HepG2 (cell line): ENCODE measurements around the gene CLVS2. TPM values are rescaled to one million over a fixed set of nuclear protein-coding genes. Genes with fewer than 3 reads are reported as not detected.

ENCODE experiments used
- ATAC-seq: fragments of 200-7000 bp; cut with Tn5 transposase; 3 replicates; pipeline ENCODE4 v1.9.1; 2020; ENCODE audit warnings: mild to moderate bottlenecking, moderate library complexity
- BruUV-seq: library from RNA; stranded (reverse); fragments of 400-500 nt; replicated peaks from 2 replicates; lab custom pipeline; 2021; lab: Mats Ljungman, UMichigan
- CTCF ChIA-PET: fragments of 300-600 bp; formaldehyde crosslinking; extraction: SDS; loops from one replicate; lab custom pipeline; 2021; ENCODE audit warnings: low total read pairs, inconsistent platforms, low intra/inter-chr PET ratio; lab: Yijun Ruan, JAX
- POLR2A ChIA-PET: fragments of 350-600 bp; sonication (Branson Sonifier 250); formaldehyde crosslinking; loops from one replicate; lab custom pipeline; 2020; ENCODE audit warnings: antibody characterized with exemption, inconsistent platforms; lab: Yijun Ruan, JAX
- DNase-seq: peaks from one replicate; pipeline ENCODE4 v3.0.0-alpha.2; 2015; ENCODE audit warnings: low spot score
- FAIRE-seq: peaks from 3 replicates; lab custom pipeline; 2011; peaks lifted over from hg19 to GRCh38; lab: Jason Lieb, UNC
- H2AFZ ChIP-seq: one replicate; pipeline ENCODE4 v1.6.1; 2011; ENCODE audit warnings: low read length, inconsistent platforms
- H3K27ac ChIP-seq: fragments of 300-600 bp; 3 replicates; pipeline ENCODE4 v1.8.0; 2011; ENCODE audit warnings: mixed run types, mild to moderate bottlenecking, mixed read lengths, low read length, inconsistent platforms; ENCODE audit not compliant: insufficient read depth; ENCODE audit errors: extremely low read length
- H3K27me3 ChIP-seq, 2 experiments: fragments of 200-600 bp in 1 of 2; 2 replicates in 1 of 2; 3 replicates in 1 of 2; pipeline versions ENCODE4 v1.6.0 to v1.8.0; 2011; ENCODE audit warnings: low read length in 2 of 2, mild to moderate bottlenecking in 2 of 2, moderate library complexity in 2 of 2, inconsistent platforms in 1 of 2; ENCODE audit not compliant: insufficient read depth in 2 of 2, control insufficient read depth in 1 of 2
- H3K36me3 ChIP-seq, 2 experiments: fragments of 200-600 bp in 1 of 2; replicated peaks in 1 of 2; 2 replicates in 1 of 2; 3 replicates in 1 of 2; pipeline versions ENCODE4 v1.5.1 to v1.8.0; 2011; ENCODE audit warnings: low read length in 2 of 2, inconsistent platforms in 1 of 2; ENCODE audit not compliant: insufficient read depth in 2 of 2, control insufficient read depth in 1 of 2
- H3K4me1 ChIP-seq: 2 replicates; pipeline ENCODE4 v1.5.1; 2012; ENCODE audit warnings: low read length, inconsistent platforms; ENCODE audit not compliant: insufficient read depth
- H3K4me2 ChIP-seq: 2 replicates; pipeline ENCODE4 v1.6.0; 2011; ENCODE audit warnings: low read depth, low read length, inconsistent platforms
- H3K4me3 ChIP-seq, 3 experiments: fragments of 200-600 bp in 1 of 3; sonication (generic), shearing (Covaris generic) in 1 of 3; replicated peaks in 1 of 3; 2 replicates each; pipeline ENCODE4 v1.5.1; 2011 to 2016; ENCODE audit warnings: low read length in 3 of 3, inconsistent platforms in 2 of 3, low read depth in 2 of 3, mild to moderate bottlenecking in 2 of 3, control low read depth in 1 of 3, mixed read lengths in 1 of 3; ENCODE audit not compliant: insufficient read depth in 1 of 3
- H3K79me2 ChIP-seq: one replicate; pipeline ENCODE4 v1.6.1; 2011; ENCODE audit warnings: low read length, inconsistent platforms; ENCODE audit not compliant: insufficient read depth
- H3K9ac ChIP-seq: 2 replicates; pipeline ENCODE4 v1.6.0; 2011; ENCODE audit warnings: mild to moderate bottlenecking, low read depth, low read length, inconsistent platforms; ENCODE audit not compliant: insufficient read depth
- H3K9me3 ChIP-seq: 2 replicates; pipeline ENCODE4 v1.5.1; 2012; ENCODE audit warnings: mild to moderate bottlenecking, low read length
- H4K20me1 ChIP-seq: 2 replicates; pipeline ENCODE4 v1.6.0; 2011; ENCODE audit warnings: inconsistent platforms, mild to moderate bottlenecking, low read length, moderate library complexity; ENCODE audit not compliant: insufficient read depth
- JDP2 ChIP-seq: sonication (generic); formaldehyde crosslinking; IDR thresholded peaks from 2 replicates; pipeline ENCODE4 v1.8.1; 2022; ENCODE audit warnings: missing genetic modification reagents, borderline replicate concordance
- LCORL ChIP-seq, 2 experiments: fragments of 450-650 bp in 1 of 2; sonication (generic) in 1 of 2; formaldehyde crosslinking in 1 of 2; IDR thresholded peaks; 2 replicates each; pipeline versions ENCODE4 v1.5.0 to v1.6.1; 2017 to 2020; ENCODE audit warnings: antibody characterized with exemption in 1 of 2, missing genetic modification reagents in 1 of 2
- MXI1 ChIP-seq: IDR thresholded peaks from 3 replicates; pipeline ENCODE4 v1.6.1; 2012; ENCODE audit warnings: low read depth, low read length, inconsistent platforms, borderline replicate concordance
- NFKB2 ChIP-seq: sonication (generic); formaldehyde crosslinking; IDR thresholded peaks from 2 replicates; pipeline ENCODE4 v1.4.0; 2020; ENCODE audit warnings: missing genetic modification reagents, borderline replicate concordance
- NR0B2 ChIP-seq: sonication (generic); formaldehyde crosslinking; IDR thresholded peaks from 2 replicates; pipeline ENCODE4 v1.4.0; 2020; ENCODE audit warnings: mild to moderate bottlenecking, missing genetic modification reagents
- POLR2A ChIP-seq, 2 experiments: IDR thresholded peaks; 2 replicates each; pipeline ENCODE4 v1.6.1; 2011; ENCODE audit warnings: low read depth in 2 of 2, low read length in 2 of 2, mild to moderate bottlenecking in 1 of 2, moderate library complexity in 1 of 2; ENCODE audit not compliant: insufficient read depth in 1 of 2
- RFX3 ChIP-seq: IDR thresholded peaks from 2 replicates; pipeline ENCODE4 v1.6.1; 2016; ENCODE audit warnings: missing biosample characterization, missing genetic modification reagents
- TRIM24 ChIP-seq: sonication (generic); formaldehyde crosslinking; IDR thresholded peaks from 2 replicates; pipeline ENCODE4 v1.8.0; 2022; ENCODE audit warnings: mild to moderate bottlenecking, missing genetic modification reagents
- ZBTB7A ChIP-seq: sonication (generic); formaldehyde crosslinking; IDR thresholded peaks from 2 replicates; pipeline ENCODE4 v1.8.0; 2022; ENCODE audit warnings: mild to moderate bottlenecking, missing genetic modification reagents
- ZMAT3 ChIP-seq: sonication (generic); formaldehyde crosslinking; conservative IDR thresholded peaks from 2 replicates; pipeline ENCODE4 v1.7.0; 2021; ENCODE audit warnings: missing genetic modification reagents
- ZNF335 ChIP-seq: sonication (generic); formaldehyde crosslinking; IDR thresholded peaks from 2 replicates; pipeline ENCODE4 v1.4.0; 2020; ENCODE audit warnings: missing genetic modification reagents
- ZNF367 ChIP-seq: sonication (generic); formaldehyde crosslinking; IDR thresholded peaks from 2 replicates; pipeline ENCODE4 v1.4.0; 2020; ENCODE audit warnings: missing genetic modification reagents, borderline replicate concordance
- ZNF451 ChIP-seq: sonication (generic); formaldehyde crosslinking; IDR thresholded peaks from 2 replicates; pipeline ENCODE4 v1.5.0; 2020; ENCODE audit warnings: mild to moderate bottlenecking, missing genetic modification reagents
- WGBS: methylation state at CpG from one replicate; pipeline ENCODE4 v1.1.6; 2017; ENCODE audit warnings: low lambda C conversion rate; 5-methylcytosine and 5-hydroxymethylcytosine counted together
- in situ Hi-C: cut with HindIII; loops from 2 replicates; pipeline ENCODE4 v1.10.0; 2017; ENCODE audit warnings: low pct_unique_long_range_greater_than_20kb; ENCODE audit not compliant: extremely low pct_ligation_motif_present
- intact Hi-C: fragments of 100-400 bp; cut with micrococcal nuclease; formaldehyde crosslinking; loops from one replicate; pipeline ENCODE4 v1.10.0; 2022; ENCODE audit not compliant: unreplicated experiment
- polyA plus RNA-seq, 8 experiments: library from polyadenylated mRNA; depleted of rRNA in 3 of 8; stranded (reverse) in 7 of 8; unstranded in 1 of 8; fragments of >200 nt; fragmentation: Illumina TruSeq in 4 of 8; extraction: Trizol in 4 of 8; gene quantifications; 2 replicates each; pipeline versions ENCODE4 v1.2.1 to v1.2.3, GENCODE V29; 2011 to 2016; ENCODE audit warnings: low read depth in 4 of 8, missing spikeins in 1 of 8, mixed read lengths in 1 of 8; ENCODE audit not compliant: insufficient read depth in 1 of 8
- total RNA-seq, 5 experiments: library from RNA; depleted of rRNA; stranded (reverse); fragments of >200 nt; fragmentation: Illumina TruSeq; extraction: Trizol; gene quantifications; 2 replicates each; pipeline ENCODE4 v1.2.3, GENCODE V29; 2016; ENCODE audit warnings: low read depth in 1 of 5
- TF ChIP-seq, protein P1 (sequence below): sonication (generic); formaldehyde crosslinking; IDR thresholded peaks from 2 replicates; pipeline ENCODE4 v1.5.0; 2020; ENCODE audit warnings: missing genetic modification reagents

The CLVS2 gene
- total and polyA plus RNA-seq, 2 of the 13 experiments (the other 11 are each of a cell fraction or from before 2014, with no cell fraction given), result not detected

DNA sequence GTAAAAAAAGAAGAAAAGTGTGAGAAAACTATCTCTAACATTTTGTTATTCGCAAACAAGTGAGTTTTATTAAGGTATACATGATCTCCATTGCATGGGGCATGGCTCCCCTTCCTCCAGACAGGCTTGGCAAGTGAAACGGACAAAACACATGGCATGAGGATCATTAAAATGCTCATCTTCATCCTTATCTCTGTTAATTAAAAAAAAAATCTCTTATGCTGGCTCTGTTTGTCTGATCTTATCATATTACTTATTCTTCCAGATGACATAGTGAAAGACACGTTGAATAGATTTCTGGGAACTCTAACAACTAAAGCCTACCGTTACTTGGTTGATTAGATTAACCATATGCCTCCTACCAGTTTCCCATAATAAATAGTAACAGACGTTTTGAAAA, 89.4 kb downstream of the CLVS2 start:
- ChIA-PET POLR2A (no interaction called here), CTCF (no interaction called here)
- 7% methylated on average over 5 of the region's 5 CpGs for WGBS
- FAIRE-seq (no peak), DNase-seq (no peak), ATAC-seq (no peak)
- Histone ChIP-seq H3K4me3 (no peak overlapping the region), H3K9me3 (peaks cover 60% of the 10 kb centered on the region), H3K9ac (no peak overlapping the region), H4K20me1 (no peaks in the 10 kb centered on the region), H3K4me2 (no peak overlapping the region), H2AFZ (no peak overlapping the region), H3K36me3 (no peaks in the 10 kb centered on the region), H3K27me3 (no peaks in the 10 kb centered on the region), H3K27ac (no peak overlapping the region), H3K79me2 (no peaks in the 10 kb centered on the region), H3K4me1 (no peaks in the 10 kb centered on the region)
- in situ Hi-C loops, result no loop called here
- TF ChIP-seq POLR2A (IDR thresholded peaks at IDR 0.05; ENCODE audit: insufficient read depth in 1 of 2, low read depth in 2 of 2, low read length in 2 of 2), result no peak
- TF ChIP-seq LCORL (IDR thresholded peaks at IDR 0.05), result no peak
- no peak for TF ChIP-seq LCORL (CRISPR knock-in tag; IDR thresholded peaks at IDR 0.05)
- BruUV-seq, result no TSS peak
- intact Hi-C loops, result no loop called here

DNA sequence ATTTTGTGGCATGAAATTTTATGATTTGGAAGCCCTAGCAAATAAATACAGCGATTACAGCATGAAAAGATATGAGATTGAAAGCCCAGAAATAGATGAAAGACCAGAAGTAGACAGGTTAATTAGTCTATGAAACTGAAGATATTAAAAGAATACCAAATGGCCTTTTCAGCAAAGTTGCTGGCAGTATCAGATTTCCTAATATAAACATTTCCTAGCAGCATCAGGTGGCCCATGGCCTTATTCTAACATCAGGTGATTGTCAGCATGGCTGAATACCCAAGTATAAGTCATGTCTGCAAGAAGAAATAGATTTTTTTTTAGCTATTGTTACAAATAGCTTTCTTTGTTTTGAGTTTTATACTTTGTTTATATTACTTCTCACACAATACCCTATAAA, 93.2 kb downstream of the CLVS2 start:
- H3K79me2 ChIP-seq, result no peaks in the 10 kb centered on the region
- H3K27me3 ChIP-seq, result no peaks in the 10 kb centered on the region
- no peak overlapping the region for H3K27ac ChIP-seq
- no peak overlapping the region for H2AFZ ChIP-seq
- FAIRE-seq, result no peak
- H3K4me1 ChIP-seq, result no peaks in the 10 kb centered on the region
- 2% methylated on average over 1 of the region's 1 CpG for WGBS
- no peak overlapping the region for H3K4me2 ChIP-seq
- no peaks in the 10 kb centered on the region for H3K36me3 ChIP-seq
- H4K20me1 ChIP-seq, result no peaks in the 10 kb centered on the region
- CTCF ChIA-PET, result no interaction called here
- ATAC-seq, result no peak
- H3K9ac ChIP-seq, result no peak overlapping the region
- in situ Hi-C loops (no loop called here), intact Hi-C loops (no loop called here)
- no TSS peak for BruUV-seq
- peaks cover 61% of the 10 kb centered on the region for H3K9me3 ChIP-seq
- H3K4me3 ChIP-seq, result no peak overlapping the region
- no peak for TF ChIP-seq TRIM24 (CRISPR knock-in tag)
- no peak for TF ChIP-seq NR0B2
- TF ChIP-seq, protein P1, sequence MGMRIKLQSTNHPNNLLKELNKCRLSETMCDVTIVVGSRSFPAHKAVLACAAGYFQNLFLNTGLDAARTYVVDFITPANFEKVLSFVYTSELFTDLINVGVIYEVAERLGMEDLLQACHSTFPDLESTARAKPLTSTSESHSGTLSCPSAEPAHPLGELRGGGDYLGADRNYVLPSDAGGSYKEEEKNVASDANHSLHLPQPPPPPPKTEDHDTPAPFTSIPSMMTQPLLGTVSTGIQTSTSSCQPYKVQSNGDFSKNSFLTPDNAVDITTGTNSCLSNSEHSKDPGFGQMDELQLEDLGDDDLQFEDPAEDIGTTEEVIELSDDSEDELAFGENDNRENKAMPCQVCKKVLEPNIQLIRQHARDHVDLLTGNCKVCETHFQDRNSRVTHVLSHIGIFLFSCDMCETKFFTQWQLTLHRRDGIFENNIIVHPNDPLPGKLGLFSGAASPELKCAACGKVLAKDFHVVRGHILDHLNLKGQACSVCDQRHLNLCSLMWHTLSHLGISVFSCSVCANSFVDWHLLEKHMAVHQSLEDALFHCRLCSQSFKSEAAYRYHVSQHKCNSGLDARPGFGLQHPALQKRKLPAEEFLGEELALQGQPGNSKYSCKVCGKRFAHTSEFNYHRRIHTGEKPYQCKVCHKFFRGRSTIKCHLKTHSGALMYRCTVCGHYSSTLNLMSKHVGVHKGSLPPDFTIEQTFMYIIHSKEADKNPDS, result no peak
- TF ChIP-seq ZNF367 (CRISPR knock-in tag), result no peak
- TF ChIP-seq MXI1, result no peak
- TF ChIP-seq RFX3, result no peak
- TF ChIP-seq NFKB2, result no peak
- no peak for TF ChIP-seq ZNF335 (CRISPR knock-in tag)
- no peak for TF ChIP-seq JDP2 (CRISPR knock-in tag)
- no peak for TF ChIP-seq ZBTB7A (CRISPR knock-in tag)
- no peak for TF ChIP-seq ZMAT3
- no peak for TF ChIP-seq ZNF451 (CRISPR knock-in tag)
- POLR2A ChIA-PET, result no interaction called here
- no peak for DNase-seq
